ENCODE measurements around the gene CCDC91.

CCDC91 gene

GRCh38 chr12:28190321-28191050 lies at the start of gene CCDC91:
TSS of gene CCDC91 (plus strand) at chr12:28190456. CDS start at chr12:28257216, 66,760 bp downstream.
- Mint-ChIP-seq H3K27me3 (no peaks in the 10 kb centered on the region), H3K9me3 (peaks cover 9% of the 10 kb centered on the region), H3K4me3 (peak within 1 kb of the TSS; percentile 95), H3K4me1 (ENCODE audit: low read depth) (peaks cover 61% of the 10 kb centered on the region), H3K27ac (peak within 1 kb of the TSS; percentile 99), H3K36me3 (ENCODE audit: low read depth) (peaks cover 25% of the 10 kb centered on the region)

- Mint-ChIP-seq H3K4me1 (ENCODE audit: low read depth) (no peaks in the 10 kb centered on the region), H3K27me3 (no peaks in the 10 kb centered on the region), H3K36me3 (ENCODE audit: low read depth) (no peaks in the 10 kb centered on the region), H3K27ac (no peak overlapping the region), H3K9me3 (no peaks in the 10 kb centered on the region), H3K4me3 (no peak overlapping the region)
These were observed 46.2 kb upstream of the CCDC91 start for GRCh38 chr12:28144059-28144458.

- no peaks in the 10 kb centered on the region for H3K36me3 Mint-ChIP-seq (ENCODE audit: low read depth)
- no peaks in the 10 kb centered on the region for H3K9me3 Mint-ChIP-seq
- no peak overlapping the region for H3K27ac Mint-ChIP-seq
- H3K4me3 Mint-ChIP-seq: no peak overlapping the region
- no peaks in the 10 kb centered on the region for H3K4me1 Mint-ChIP-seq (ENCODE audit: low read depth)
- H3K27me3 Mint-ChIP-seq: no peaks in the 10 kb centered on the region
These were observed 45.7 kb upstream of the CCDC91 start for GRCh38 chr12:28144532-28144931.

- no peak overlapping the region for H3K4me3 Mint-ChIP-seq
- H3K36me3 Mint-ChIP-seq (ENCODE audit: low read depth): no peaks in the 10 kb centered on the region
- H3K4me1 Mint-ChIP-seq (ENCODE audit: low read depth): no peaks in the 10 kb centered on the region
- no peaks in the 10 kb centered on the region for H3K9me3 Mint-ChIP-seq
- no peaks in the 10 kb centered on the region for H3K27me3 Mint-ChIP-seq
- H3K27ac Mint-ChIP-seq: no peak overlapping the region
These were observed 45.0 kb upstream of the CCDC91 start for GRCh38 chr12:28145216-28145615.

GRCh38 chr12:28149279-28149678 lies 41.0 kb upstream of the CCDC91 start:
- Mint-ChIP-seq H3K4me1 (ENCODE audit: low read depth) (no peaks in the 10 kb centered on the region), H3K9me3 (peaks cover 18% of the 10 kb centered on the region)

GRCh38 chr12:28156362-28156761 lies 33.9 kb upstream of the CCDC91 start:
- Mint-ChIP-seq H3K4me3 (no peak overlapping the region), H3K36me3 (ENCODE audit: low read depth) (no peaks in the 10 kb centered on the region), H3K27me3 (peaks cover 4% of the 10 kb centered on the region), H3K4me1 (ENCODE audit: low read depth) (no peaks in the 10 kb centered on the region), H3K9me3 (peaks cover 12% of the 10 kb centered on the region), H3K27ac (no peak overlapping the region)

More at GRCh38 chr12:28149279-28149678, 41.0 kb upstream of the CCDC91 start:
- no peak overlapping the region for H3K4me3 Mint-ChIP-seq
- H3K27me3 Mint-ChIP-seq: peaks cover 4% of the 10 kb centered on the region
- no peaks in the 10 kb centered on the region for H3K36me3 Mint-ChIP-seq (ENCODE audit: low read depth)
- no peak overlapping the region for H3K27ac Mint-ChIP-seq

- no peaks in the 10 kb centered on the region for H3K36me3 Mint-ChIP-seq (ENCODE audit: low read depth)
- no peak overlapping the region for H3K27ac Mint-ChIP-seq
- H3K9me3 Mint-ChIP-seq: peaks cover 12% of the 10 kb centered on the region
- no peak overlapping the region for H3K4me3 Mint-ChIP-seq
- H3K4me1 Mint-ChIP-seq (ENCODE audit: low read depth): no peaks in the 10 kb centered on the region
- H3K27me3 Mint-ChIP-seq: peaks cover 4% of the 10 kb centered on the region
These were observed 33.5 kb upstream of the CCDC91 start for GRCh38 chr12:28156804-28157203.

GRCh38 chr12:28158353-28158752 lies 31.9 kb upstream of the CCDC91 start:
- Mint-ChIP-seq H3K27ac (no peak overlapping the region), H3K36me3 (ENCODE audit: low read depth) (no peaks in the 10 kb centered on the region), H3K4me3 (no peak overlapping the region), H3K4me1 (ENCODE audit: low read depth) (no peaks in the 10 kb centered on the region), H3K27me3 (no peaks in the 10 kb centered on the region), H3K9me3 (peaks cover 4% of the 10 kb centered on the region)

- Mint-ChIP-seq H3K27ac (no peak overlapping the region), H3K9me3 (no peaks in the 10 kb centered on the region), H3K4me3 (no peak overlapping the region), H3K27me3 (no peaks in the 10 kb centered on the region), H3K4me1 (ENCODE audit: low read depth) (no peaks in the 10 kb centered on the region), H3K36me3 (ENCODE audit: low read depth) (no peaks in the 10 kb centered on the region)
These were observed 30.6 kb upstream of the CCDC91 start for GRCh38 chr12:28159688-28160087.

GRCh38 chr12:28161697-28162096 lies 28.6 kb upstream of the CCDC91 start:
- H3K9me3 Mint-ChIP-seq: no peaks in the 10 kb centered on the region
- H3K27me3 Mint-ChIP-seq: no peaks in the 10 kb centered on the region
- no peaks in the 10 kb centered on the region for H3K36me3 Mint-ChIP-seq (ENCODE audit: low read depth)
- no peak overlapping the region for H3K27ac Mint-ChIP-seq
- no peak overlapping the region for H3K4me3 Mint-ChIP-seq
- H3K4me1 Mint-ChIP-seq (ENCODE audit: low read depth): no peaks in the 10 kb centered on the region

GRCh38 chr12:28162697-28163096 lies 27.6 kb upstream of the CCDC91 start:
- no peak overlapping the region for H3K4me3 Mint-ChIP-seq
- H3K9me3 Mint-ChIP-seq: no peaks in the 10 kb centered on the region
- H3K27me3 Mint-ChIP-seq: no peaks in the 10 kb centered on the region
- no peaks in the 10 kb centered on the region for H3K36me3 Mint-ChIP-seq (ENCODE audit: low read depth)
- H3K27ac Mint-ChIP-seq: no peak overlapping the region
- no peaks in the 10 kb centered on the region for H3K4me1 Mint-ChIP-seq (ENCODE audit: low read depth)

- H3K27ac Mint-ChIP-seq: no peak overlapping the region
- H3K27me3 Mint-ChIP-seq: no peaks in the 10 kb centered on the region
- H3K4me3 Mint-ChIP-seq: no peak overlapping the region
- H3K9me3 Mint-ChIP-seq: no peaks in the 10 kb centered on the region
- no peaks in the 10 kb centered on the region for H3K4me1 Mint-ChIP-seq (ENCODE audit: low read depth)
- H3K36me3 Mint-ChIP-seq (ENCODE audit: low read depth): no peaks in the 10 kb centered on the region
These were observed 25.5 kb upstream of the CCDC91 start for GRCh38 chr12:28164644-28165275.

GRCh38 chr12:28167981-28168485 lies 22.2 kb upstream of the CCDC91 start:
- no peak overlapping the region for H3K4me3 Mint-ChIP-seq
- no peaks in the 10 kb centered on the region for H3K36me3 Mint-ChIP-seq (ENCODE audit: low read depth)
- no peak overlapping the region for H3K27ac Mint-ChIP-seq
- H3K4me1 Mint-ChIP-seq (ENCODE audit: low read depth): peaks cover 6% of the 10 kb centered on the region
- no peaks in the 10 kb centered on the region for H3K9me3 Mint-ChIP-seq
- H3K27me3 Mint-ChIP-seq: no peaks in the 10 kb centered on the region

- no peaks in the 10 kb centered on the region for H3K36me3 Mint-ChIP-seq (ENCODE audit: low read depth)
- H3K27me3 Mint-ChIP-seq: no peaks in the 10 kb centered on the region
- no peaks in the 10 kb centered on the region for H3K9me3 Mint-ChIP-seq
- peaks cover 6% of the 10 kb centered on the region for H3K4me1 Mint-ChIP-seq (ENCODE audit: low read depth)
- no peak overlapping the region for H3K27ac Mint-ChIP-seq
- no peak overlapping the region for H3K4me3 Mint-ChIP-seq
These were observed 18.7 kb upstream of the CCDC91 start for GRCh38 chr12:28171356-28172060.

- H3K27ac Mint-ChIP-seq: no peak overlapping the region
- peaks cover 6% of the 10 kb centered on the region for H3K4me1 Mint-ChIP-seq (ENCODE audit: low read depth)
- no peaks in the 10 kb centered on the region for H3K27me3 Mint-ChIP-seq
- H3K9me3 Mint-ChIP-seq: no peaks in the 10 kb centered on the region
- H3K4me3 Mint-ChIP-seq: no peak overlapping the region
- no peaks in the 10 kb centered on the region for H3K36me3 Mint-ChIP-seq (ENCODE audit: low read depth)
These were observed 17.7 kb upstream of the CCDC91 start for GRCh38 chr12:28172434-28173030.

Measured in stimulated activated naive CD8-positive, alpha-beta T cell treated with anti-CD3 and anti-CD28 coated beads, Interleukin-15, Interleukin-2, amounts not matched to agents 100 ng/mL and 50 ng/mL, for 24 hours (primary cell).